Activated gamma-delta T cell (primary cell): ENCODE data around the gene MYO5C.

Experiments used
- DNase-seq: peaks from one replicate; lab custom pipeline; 2025; lab: John Stamatoyannopoulos, UW

The MYO5C gene

DNA sequence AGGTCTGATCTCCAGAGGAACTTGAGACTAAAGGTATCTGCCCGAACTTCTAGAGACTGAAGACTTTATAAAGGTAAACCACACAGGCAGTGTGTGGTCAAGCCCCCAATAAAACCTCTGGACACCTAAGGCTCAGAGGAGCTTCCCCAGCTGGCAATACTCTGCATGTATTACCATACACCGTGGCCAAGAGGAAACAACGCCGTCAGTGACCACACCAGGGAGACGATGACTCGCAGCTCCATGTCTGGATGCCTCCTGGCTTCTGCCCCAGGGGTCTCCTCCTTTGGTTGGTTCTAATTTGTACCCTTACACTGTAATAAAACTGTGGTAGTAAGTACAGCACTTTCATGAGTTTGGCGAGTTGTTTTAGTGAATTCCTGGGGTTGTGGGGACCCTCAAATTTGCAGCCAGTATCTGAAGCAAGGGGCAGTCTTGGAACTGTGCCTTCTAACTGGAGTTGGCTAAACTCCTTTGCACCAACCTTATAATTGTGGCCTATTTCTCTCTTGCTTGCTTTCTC lies 150.9 kb downstream of the MYO5C start:
- no peak for DNase-seq

DNA sequence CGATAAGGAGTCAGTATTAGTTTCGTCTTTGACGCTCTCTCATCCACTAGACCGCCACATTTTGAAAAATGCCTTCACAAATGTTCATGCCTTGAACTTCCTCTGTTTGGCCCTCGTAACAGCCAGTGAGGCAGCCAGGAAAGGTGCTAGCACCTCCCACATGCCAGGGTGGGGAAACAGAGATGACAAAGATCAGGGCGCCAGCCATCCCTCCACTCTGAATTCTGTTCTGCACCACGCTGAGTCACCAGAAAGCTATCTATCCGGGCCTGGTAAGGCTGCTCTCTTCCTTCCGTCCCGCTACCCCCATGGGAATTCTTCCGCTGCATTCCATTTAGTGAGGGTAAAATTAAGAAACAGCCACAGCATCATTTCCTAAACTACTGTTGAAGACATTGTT lies 151.7 kb downstream of the MYO5C start:
- no peak for DNase-seq
